GM21381 (cell line): Measurements from ENCODE around the gene CNOT8.

ENCODE experiments used
- ATAC-seq: cut with Tn5 transposase; IDR thresholded peaks from one replicate; pipeline ENCODE4 v1.9.1; 2021; ENCODE audit warnings: mild to moderate bottlenecking, moderate library complexity; ENCODE audit not compliant: unreplicated experiment

CNOT8 gene

GRCh38 chr5:154916874-154917273 lies 58.4 kb downstream of the CNOT8 start:
- no peak for ATAC-seq

- ATAC-seq, result no peak
Observed at GRCh38 chr5:154917757-154918156, 59.3 kb downstream of the CNOT8 start.

GRCh38 chr5:154923441-154924430 lies 65.3 kb downstream of the CNOT8 start:
- no peak for ATAC-seq
